GM19099 (cell line): ENCODE results near the gene DMD.

Source experiments
- POLR2A ChIP-seq: IDR thresholded peaks from 3 replicates; pipeline ENCODE4 v1.6.1; 2011; ENCODE audit warnings: low read depth; ENCODE audit not compliant: insufficient read length; ENCODE audit errors: extremely low read depth

Gene DMD

DNA sequence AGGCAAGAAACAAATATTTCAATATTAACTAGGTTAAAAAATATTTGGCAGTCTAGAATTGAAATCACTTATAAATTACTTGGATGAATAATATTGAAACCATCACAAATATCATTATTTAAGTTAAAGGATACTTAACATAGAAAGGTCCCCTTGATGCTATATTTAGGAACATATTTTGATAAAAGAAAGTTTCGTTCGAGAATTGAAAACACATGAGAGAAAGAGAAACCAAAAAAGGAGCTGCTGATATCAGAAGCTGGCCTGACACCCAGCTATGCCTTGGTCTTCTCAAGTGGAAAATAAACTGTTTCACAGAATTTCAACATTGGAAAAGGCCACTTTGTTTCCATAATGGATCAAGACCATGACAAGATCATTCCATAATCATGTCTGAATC lies 762.4 kb downstream of the DMD start:
- no peak for TF ChIP-seq POLR2A

GRCh38 chrX:32448320-32448719 lies 763.0 kb downstream of the DMD start:
- no peak for TF ChIP-seq POLR2A

DNA sequence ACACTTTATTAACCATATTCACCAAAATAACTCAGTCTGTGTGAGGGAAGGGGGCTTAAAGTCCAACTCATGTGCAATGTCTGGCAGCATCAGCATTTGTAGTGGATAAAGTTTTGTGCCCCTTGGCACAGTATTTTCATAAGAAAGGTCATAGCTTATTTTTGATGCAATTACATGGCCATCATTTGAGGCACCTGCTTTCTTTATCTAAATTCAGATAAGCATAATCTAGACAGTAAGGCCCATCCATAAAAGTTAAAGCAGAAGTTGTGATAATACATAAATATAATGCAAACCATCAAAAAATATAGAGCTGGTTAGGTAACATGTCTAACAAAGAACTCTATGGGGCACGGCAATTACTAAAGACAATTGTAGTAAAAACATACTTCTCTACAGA lies 763.7 kb downstream of the DMD start:
- no peak for TF ChIP-seq POLR2A

- no peak for TF ChIP-seq POLR2A
These were observed 767.5 kb downstream of the DMD start for GRCh38 chrX:32443841-32444240.

DNA sequence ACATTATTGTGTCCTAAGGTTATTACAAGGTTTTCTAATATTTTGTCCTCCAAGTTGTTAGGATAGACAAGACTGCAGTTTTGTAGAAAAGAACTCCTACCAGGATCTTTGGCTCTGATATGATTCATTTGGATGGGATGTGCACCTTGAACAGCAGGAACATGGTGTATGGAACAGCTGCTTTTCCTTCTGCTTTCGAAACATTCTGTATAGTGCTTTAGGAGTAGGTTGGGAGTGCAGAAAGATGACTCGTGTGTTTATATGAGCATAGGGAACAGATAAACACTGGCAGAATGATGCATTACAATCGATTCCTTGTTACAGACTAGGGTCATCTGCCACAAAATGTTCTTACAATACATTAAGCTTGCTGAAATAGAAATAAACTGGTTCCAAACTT lies 790.1 kb downstream of the DMD start:
- no peak for TF ChIP-seq POLR2A

GRCh38 chrX:32408389-32408788 lies 803.0 kb downstream of the DMD start:
- TF ChIP-seq POLR2A, result no peak

- no peak for TF ChIP-seq POLR2A
These were observed 813.7 kb downstream of the DMD start for GRCh38 chrX:32397562-32398216.

DNA sequence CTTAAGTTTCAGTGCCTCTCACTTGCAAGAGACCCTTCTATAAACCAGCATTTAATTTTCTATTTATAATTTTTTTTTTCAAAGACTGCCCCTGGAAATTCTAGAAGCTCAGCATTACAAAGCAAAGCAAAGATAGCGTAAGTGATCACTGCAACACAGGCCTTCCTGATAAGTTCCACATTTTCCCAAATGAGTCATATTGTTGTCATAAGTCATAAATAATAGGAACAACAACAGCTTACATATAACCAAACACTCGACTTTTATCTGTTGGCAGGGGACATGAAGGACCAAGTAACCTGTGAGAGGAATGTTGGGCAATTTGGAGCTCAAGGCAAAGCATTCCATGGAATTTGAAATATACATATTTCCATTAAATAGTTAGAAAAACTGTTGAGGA lies 815.5 kb downstream of the DMD start:
- no peak for TF ChIP-seq POLR2A

- no peak for TF ChIP-seq POLR2A
These were observed 818.7 kb downstream of the DMD start for GRCh38 chrX:32392655-32393054.

GRCh38 chrX:32370456-32371205 lies 840.7 kb downstream of the DMD start:
- no peak for TF ChIP-seq POLR2A

DNA sequence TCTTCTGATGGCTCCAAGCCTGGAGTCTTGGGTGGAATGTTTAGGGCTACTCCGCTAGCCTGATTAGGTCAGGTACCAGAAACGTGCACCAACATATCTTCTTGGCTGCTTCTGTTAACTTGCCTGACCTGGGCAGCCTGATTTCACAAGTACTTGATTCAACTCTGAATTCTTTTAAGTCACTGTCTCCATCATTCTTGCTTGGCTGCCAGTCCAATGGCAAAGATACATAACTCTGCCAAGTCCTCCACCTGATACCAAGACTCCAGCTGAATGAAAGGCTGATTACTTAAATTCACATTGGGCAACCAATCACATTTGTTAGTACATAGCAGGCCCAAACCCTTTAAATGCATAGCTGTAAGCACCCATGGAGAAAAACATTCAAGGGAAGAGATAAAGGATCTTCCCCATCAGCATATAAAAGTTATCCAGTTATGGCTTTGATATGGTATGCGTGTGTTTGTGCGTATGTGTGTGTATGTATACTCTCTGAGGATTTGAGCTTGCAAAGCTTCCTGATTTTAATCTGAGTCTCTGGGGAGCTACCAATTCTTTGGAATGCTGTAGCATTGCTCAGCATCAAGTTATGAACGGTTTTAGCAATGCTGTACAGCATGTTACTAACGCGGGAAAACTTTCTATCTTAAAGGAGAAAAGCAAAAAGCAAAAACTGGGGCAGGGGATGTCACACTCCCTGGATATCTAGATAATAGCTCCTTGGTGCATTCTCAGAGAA lies 917.2 kb downstream of the DMD start:
- TF ChIP-seq POLR2A, result no peak

DNA sequence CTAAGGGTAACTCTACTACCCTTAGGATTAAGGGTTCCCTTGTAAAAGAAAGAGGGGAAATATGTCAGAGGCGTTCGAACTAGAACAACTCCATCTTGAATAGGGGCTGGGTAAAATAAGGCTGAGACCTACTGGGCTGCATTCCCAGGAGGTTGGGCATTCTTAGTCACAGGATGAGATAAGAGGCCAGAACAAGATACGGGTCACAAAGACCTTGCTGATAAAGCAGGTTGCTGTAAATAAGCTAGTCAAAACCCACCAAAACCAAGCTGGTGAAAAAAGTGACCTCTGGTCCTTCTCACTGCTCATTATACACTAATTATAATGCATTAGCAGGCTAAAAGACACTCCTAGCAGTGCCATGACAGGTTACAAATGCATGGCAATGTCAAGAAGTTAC lies 922.0 kb downstream of the DMD start:
- no peak for TF ChIP-seq POLR2A

DNA sequence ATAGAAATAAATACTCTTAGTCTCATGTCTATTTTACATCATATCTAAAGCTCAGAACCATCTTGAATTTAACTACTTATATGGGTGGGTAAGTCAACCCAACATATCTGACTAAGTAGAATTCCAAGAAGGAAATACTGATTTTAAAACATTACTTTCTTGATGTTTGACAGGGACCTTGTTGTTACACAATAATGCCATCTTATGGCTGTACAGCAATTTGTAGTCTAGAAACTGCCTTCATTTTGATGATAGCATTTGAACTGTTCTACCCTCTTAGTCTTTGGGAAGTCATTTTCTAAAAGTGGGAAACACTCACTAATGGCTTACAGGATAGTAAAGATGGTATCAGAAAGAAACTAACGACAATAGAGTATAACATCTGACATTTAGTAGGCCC lies 929.5 kb downstream of the DMD start:
- no peak for TF ChIP-seq POLR2A

DNA sequence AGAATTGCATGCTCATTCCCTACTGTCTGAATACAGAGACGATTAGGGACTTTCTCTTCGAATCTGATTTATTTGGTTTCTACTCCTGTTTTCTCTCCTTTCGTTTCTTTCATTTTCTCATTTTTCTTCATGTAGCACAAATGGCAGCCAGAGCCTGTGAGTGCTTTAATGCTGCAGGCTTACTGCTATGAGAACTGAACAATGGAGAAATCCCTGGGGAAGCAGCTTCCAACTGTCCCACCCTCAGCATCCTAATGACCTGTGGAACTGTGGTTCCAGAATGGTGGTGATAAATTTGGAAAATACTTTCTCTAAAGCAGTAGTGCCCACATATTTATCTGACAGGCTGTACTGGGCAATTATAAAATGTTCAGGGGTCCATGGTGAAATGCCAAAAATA lies 930.4 kb downstream of the DMD start:
- no peak for TF ChIP-seq POLR2A

- no peak for TF ChIP-seq POLR2A
These were observed 930.9 kb downstream of the DMD start for GRCh38 chrX:32280489-32280888.

DNA sequence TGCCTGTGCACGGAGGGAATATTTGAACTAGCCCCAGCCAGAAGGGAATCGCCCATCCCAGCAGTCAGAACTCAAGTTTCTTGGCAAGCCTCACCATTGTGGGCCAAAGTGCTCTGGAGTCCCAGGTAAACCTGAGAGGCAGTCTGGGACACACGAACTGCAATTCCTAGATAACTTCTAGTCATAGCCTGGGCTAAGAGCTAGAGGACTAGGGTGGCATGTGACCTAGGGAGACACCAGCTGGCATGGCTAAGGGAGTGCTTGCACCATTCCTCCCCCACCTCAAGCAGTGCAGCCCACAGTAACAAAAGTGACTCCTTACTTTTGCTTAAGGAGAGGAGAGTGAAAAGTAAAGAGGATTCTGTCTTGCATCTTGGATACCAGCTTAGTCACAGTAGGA lies 935.2 kb downstream of the DMD start:
- no peak for TF ChIP-seq POLR2A
